Activated naive CD4-positive, alpha-beta T cell treated with anti-CD3 and anti-CD28 coated beads for 36 hours (primary cell): ENCODE results near the gene IPCEF1. TPM values are rescaled to one million over a fixed set of nuclear protein-coding genes. Genes with fewer than 3 reads are reported as not detected.

Experiments used
- CTCF ChIA-PET: fragments of 350-600 bp; sonication (Branson Sonifier 250); formaldehyde crosslinking; loops from one replicate; lab custom pipeline; 2021; ENCODE audit warnings: antibody characterized with exemption; lab: Charles Lee
- DNase-seq: peaks from one replicate; pipeline ENCODE4 v3.0.0-alpha.2; 2020
- H3K27ac Mint-ChIP-seq: one replicate; pipeline ENCODE4 v1.8.0; 2021; ENCODE audit warnings: mild to moderate bottlenecking, mixed read lengths
- H3K27me3 Mint-ChIP-seq: one replicate; pipeline ENCODE4 v1.8.0; 2021; ENCODE audit warnings: low read depth, mixed read lengths
- H3K36me3 Mint-ChIP-seq: one replicate; pipeline ENCODE4 v1.8.0; 2021; ENCODE audit warnings: low read depth, mixed read lengths
- H3K4me1 Mint-ChIP-seq: one replicate; pipeline ENCODE4 v1.8.0; 2021; ENCODE audit warnings: low read depth, mixed read lengths
- H3K4me3 Mint-ChIP-seq: one replicate; pipeline ENCODE4 v1.8.0; 2021; ENCODE audit warnings: mild to moderate bottlenecking, moderate library complexity, mixed read lengths
- H3K9me3 Mint-ChIP-seq: one replicate; pipeline ENCODE4 v1.8.0; 2021; ENCODE audit warnings: mixed read lengths
- intact Hi-C: fragments of 100-400 bp; cut with micrococcal nuclease; formaldehyde crosslinking; loops from one replicate; pipeline ENCODE4 v1.15.1; 2023
- total RNA-seq, 2 experiments: library from RNA; stranded (reverse); gene quantifications; one replicate each; pipeline ENCODE4 v1.2.3, GENCODE V29; 2021

Gene IPCEF1
- total RNA-seq, 2 experiments from 2014 or later, result 24.4 to 25.2 TPM

- H3K9me3 Mint-ChIP-seq, result peaks cover 6% of the 10 kb centered on the region
- intact Hi-C loops, result no loop called here
- H3K27ac Mint-ChIP-seq, result peak overlapping the region; percentile 70
- DNase-seq, result peak; percentile 58
- peaks cover 78% of the 10 kb centered on the region for H3K4me1 Mint-ChIP-seq
- no peaks in the 10 kb centered on the region for H3K27me3 Mint-ChIP-seq
- CTCF ChIA-PET, result no interaction called here
- H3K36me3 Mint-ChIP-seq, result peaks cover 21% of the 10 kb centered on the region
- H3K4me3 Mint-ChIP-seq, result peak overlapping the region; percentile 52
Observed at GRCh38 chr6:154239392-154239791, 117.2 kb downstream of the IPCEF1 start.

DNA sequence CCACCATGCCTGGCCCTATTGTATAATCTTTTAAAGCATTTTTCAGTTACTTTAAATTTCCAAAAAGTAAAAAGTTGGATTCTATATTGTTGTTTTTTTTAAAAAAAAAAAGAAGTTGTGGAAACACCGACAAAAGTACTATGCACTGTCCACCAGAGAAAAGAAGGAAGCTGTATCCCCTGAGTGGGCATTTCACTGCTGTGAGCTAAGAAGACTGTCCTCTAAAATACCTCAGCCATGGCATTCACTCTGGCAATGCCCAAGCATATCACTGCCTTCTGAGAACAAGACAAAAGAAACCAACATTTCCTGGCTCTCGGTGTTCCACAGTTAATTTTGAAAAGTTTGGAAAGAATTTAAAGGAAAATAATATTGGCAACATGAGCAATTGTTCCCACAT is 117.8 kb downstream of the IPCEF1 start:
- H3K4me1 Mint-ChIP-seq, result peaks cover 80% of the 10 kb centered on the region
- no peak for DNase-seq
- H3K4me3 Mint-ChIP-seq, result peak overlapping the region; percentile 14
- intact Hi-C loops, result no loop called here
- peak overlapping the region; percentile 70 for H3K27ac Mint-ChIP-seq
- H3K27me3 Mint-ChIP-seq, result no peaks in the 10 kb centered on the region
- CTCF ChIA-PET, result interaction anchor here (0.7 kb wide), 1 partner anchor 8 kb away, joined by 3 read pairs; no protein-coding TSS in a partner anchor
- H3K9me3 Mint-ChIP-seq, result peaks cover 6% of the 10 kb centered on the region
- H3K36me3 Mint-ChIP-seq, result peaks cover 20% of the 10 kb centered on the region

- CTCF ChIA-PET, result interaction anchor here (1.2 to 1.8 kb wide), 3 partner anchors 9 to 79 kb away, joined by 3 to 5 read pairs (median 4); no protein-coding TSS in a partner anchor
- DNase-seq, result no peak
- H3K27me3 Mint-ChIP-seq, result no peaks in the 10 kb centered on the region
- no peaks in the 10 kb centered on the region for H3K9me3 Mint-ChIP-seq
- peaks cover 75% of the 10 kb centered on the region for H3K4me1 Mint-ChIP-seq
- H3K27ac Mint-ChIP-seq, result no peak overlapping the region
- intact Hi-C loops, result no loop called here
- peaks cover 4% of the 10 kb centered on the region for H3K36me3 Mint-ChIP-seq
- no peak overlapping the region for H3K4me3 Mint-ChIP-seq
Observed at GRCh38 chr6:154236646-154237301, 119.8 kb downstream of the IPCEF1 start.

DNA sequence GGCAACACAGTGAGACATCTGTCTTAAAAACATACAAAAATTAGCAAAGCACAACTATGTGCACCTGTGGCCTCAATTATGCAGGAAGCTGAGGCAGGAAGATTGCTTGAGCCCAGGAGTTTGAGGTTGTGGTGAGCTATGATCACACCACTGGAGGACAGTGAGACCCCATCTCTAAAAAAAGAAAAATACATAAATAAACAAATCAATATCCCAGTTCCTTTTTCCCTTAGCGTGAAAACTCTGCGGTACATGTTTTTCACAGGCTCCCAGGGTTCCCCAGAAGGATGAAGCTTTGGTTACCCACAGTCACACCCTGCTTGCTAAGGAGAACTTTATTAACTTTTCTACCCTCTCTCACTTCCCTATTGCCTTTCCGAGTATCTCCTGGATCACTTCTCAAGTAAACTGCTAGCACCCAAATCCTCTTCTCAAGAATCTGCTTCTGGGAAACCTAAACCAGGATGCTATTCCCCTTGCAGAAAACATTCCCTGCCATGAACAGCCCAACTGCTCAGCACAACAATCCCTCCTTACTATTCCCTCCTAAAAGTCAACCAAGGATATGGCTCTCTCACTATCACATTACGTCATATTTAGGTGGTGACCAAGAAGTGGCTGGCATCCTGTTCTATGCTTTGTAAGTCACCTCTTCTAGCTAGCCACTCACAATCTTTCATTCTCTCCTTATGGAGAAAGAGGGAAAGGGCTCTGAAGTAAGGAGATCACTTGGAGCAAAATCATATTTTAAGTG is 122.4 kb downstream of the IPCEF1 start:
- Mint-ChIP-seq H3K4me3 (peak overlapping the region; percentile 37), H3K36me3 (peaks cover 3% of the 10 kb centered on the region), H3K9me3 (no peaks in the 10 kb centered on the region), H3K27me3 (no peaks in the 10 kb centered on the region), H3K4me1 (peaks cover 76% of the 10 kb centered on the region), H3K27ac (peak overlapping the region; percentile 82)
- DNase-seq, result no peak
- intact Hi-C loops, result no loop called here
- CTCF ChIA-PET, result interaction anchor here (0.6 to 3.3 kb wide), 7 partner anchors 10 to 129 kb away, joined by 3 to 19 read pairs (median 14); no protein-coding TSS in a partner anchor

DNA sequence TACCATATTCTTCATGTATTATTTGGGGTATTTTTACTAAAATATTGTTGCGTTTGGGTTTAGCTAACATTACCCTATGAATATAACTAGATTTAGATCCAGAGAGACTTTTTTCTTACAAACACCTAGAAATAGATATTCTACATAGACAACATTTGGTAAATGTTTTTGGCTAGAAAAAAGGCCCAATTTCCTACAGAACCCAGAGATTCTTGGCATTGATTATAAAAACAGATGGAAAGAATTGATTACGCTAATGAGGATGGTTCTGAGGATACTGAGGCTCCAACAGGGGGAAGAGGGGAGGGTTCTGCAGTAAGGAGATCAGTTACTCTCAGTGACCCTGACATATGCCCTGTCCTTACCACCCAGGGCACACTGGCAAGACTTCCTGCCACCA is 123.2 kb downstream of the IPCEF1 start:
- no peaks in the 10 kb centered on the region for H3K27me3 Mint-ChIP-seq
- peaks cover 77% of the 10 kb centered on the region for H3K4me1 Mint-ChIP-seq
- CTCF ChIA-PET, result interaction anchor here (1.1 to 3.3 kb wide), 9 partner anchors 8 to 130 kb away, joined by 3 to 19 read pairs (median 11); no protein-coding TSS in a partner anchor
- H3K4me3 Mint-ChIP-seq, result peak overlapping the region; percentile 37
- peak overlapping the region; percentile 82 for H3K27ac Mint-ChIP-seq
- H3K9me3 Mint-ChIP-seq, result no peaks in the 10 kb centered on the region
- no peak for DNase-seq
- intact Hi-C loops, result no loop called here
- peaks cover 3% of the 10 kb centered on the region for H3K36me3 Mint-ChIP-seq

DNA sequence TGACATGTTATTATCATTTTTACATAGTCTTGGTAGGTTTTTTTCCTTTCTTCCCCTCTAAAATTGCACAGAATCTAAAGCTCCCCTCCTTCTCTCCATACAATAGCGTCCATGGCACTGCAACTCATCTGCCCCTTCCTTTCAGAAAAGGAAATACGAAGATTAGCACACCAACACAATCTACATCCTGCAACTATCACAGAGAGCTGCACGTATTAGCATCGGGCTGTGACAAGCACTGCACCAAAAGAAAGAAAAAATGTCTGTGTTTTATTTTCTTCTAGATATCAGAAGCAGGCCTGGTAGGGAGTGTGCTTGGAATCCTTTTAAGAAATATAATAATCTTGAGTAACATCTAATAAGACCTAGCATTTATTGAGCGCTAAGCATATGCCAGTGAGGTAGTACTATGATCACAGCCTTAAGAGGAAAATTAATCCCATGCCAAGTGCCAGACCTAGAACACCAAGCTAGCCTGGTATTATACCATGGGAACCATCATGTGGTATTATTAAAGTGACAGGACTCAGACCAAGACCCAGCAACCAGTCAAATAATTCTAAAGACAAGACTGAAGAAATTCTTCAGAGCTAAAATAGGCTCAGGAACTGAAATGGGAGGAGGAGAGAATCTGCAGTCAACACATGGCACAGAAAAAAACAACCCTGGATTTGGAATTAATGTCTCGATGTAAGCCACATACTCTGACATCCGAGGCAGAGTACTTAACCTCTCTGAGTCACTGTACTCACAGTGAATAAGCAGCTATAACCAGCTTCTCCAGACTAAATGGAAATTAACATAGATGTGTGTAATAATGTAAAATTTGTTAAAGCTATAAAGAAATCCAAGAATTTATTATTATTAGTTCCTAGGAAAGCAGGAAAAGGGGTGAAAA is 124.3 kb downstream of the IPCEF1 start:
- intact Hi-C loops, result loop anchor here (1.0 kb wide), 1 partner anchor 8 kb away; no protein-coding TSS in a partner anchor
- H3K27ac Mint-ChIP-seq, result peak overlapping the region; percentile 73
- peaks cover 81% of the 10 kb centered on the region for H3K4me1 Mint-ChIP-seq
- H3K36me3 Mint-ChIP-seq, result peaks cover 3% of the 10 kb centered on the region
- H3K27me3 Mint-ChIP-seq, result no peaks in the 10 kb centered on the region
- peak overlapping the region; percentile 59 for H3K4me3 Mint-ChIP-seq
- no peak for DNase-seq
- CTCF ChIA-PET, result interaction anchor here (0.7 to 3.3 kb wide), 9 partner anchors 9 to 78 kb away, joined by 4 to 19 read pairs (median 11); no protein-coding TSS in a partner anchor
- H3K9me3 Mint-ChIP-seq, result no peaks in the 10 kb centered on the region

GRCh38 chr6:154230910-154231595 is 125.5 kb downstream of the IPCEF1 start:
- peaks cover 77% of the 10 kb centered on the region for H3K4me1 Mint-ChIP-seq
- peaks cover 6% of the 10 kb centered on the region for H3K36me3 Mint-ChIP-seq
- intact Hi-C loops, result loop anchor here (1.0 to 2.0 kb wide), 2 partner anchors 16 to 70 kb away; no protein-coding TSS in a partner anchor
- DNase-seq, result no peak
- H3K9me3 Mint-ChIP-seq, result no peaks in the 10 kb centered on the region
- H3K4me3 Mint-ChIP-seq, result peak overlapping the region; percentile 59
- peak overlapping the region; percentile 73 for H3K27ac Mint-ChIP-seq
- CTCF ChIA-PET, result interaction anchor here (2.4 to 3.0 kb wide), 2 partner anchors 73 to 74 kb away, joined by 8 to 11 read pairs; no protein-coding TSS in a partner anchor
- H3K27me3 Mint-ChIP-seq, result no peaks in the 10 kb centered on the region

GRCh38 chr6:154230393-154230792 is 126.2 kb downstream of the IPCEF1 start:
- Mint-ChIP-seq H3K36me3 (peaks cover 5% of the 10 kb centered on the region), H3K9me3 (no peaks in the 10 kb centered on the region), H3K27ac (peak overlapping the region; percentile 86), H3K4me3 (peak overlapping the region; percentile 66), H3K27me3 (no peaks in the 10 kb centered on the region), H3K4me1 (peaks cover 78% of the 10 kb centered on the region)
- intact Hi-C loops, result loop anchor here (1.0 to 2.0 kb wide), 2 partner anchors 16 to 69 kb away; no protein-coding TSS in a partner anchor
- CTCF ChIA-PET, result interaction anchor here (1.0 to 2.4 kb wide), 3 partner anchors 9 to 73 kb away, joined by 4 to 8 read pairs (median 4); no protein-coding TSS in a partner anchor
- no peak for DNase-seq

- H3K27me3 Mint-ChIP-seq, result no peaks in the 10 kb centered on the region
Observed at GRCh38 chr6:154229786-154230185, 126.8 kb downstream of the IPCEF1 start.

GRCh38 chr6:154228521-154228905 is 128.1 kb downstream of the IPCEF1 start:
- intact Hi-C loops, result loop anchor here (1.0 to 2.0 kb wide), 2 partner anchors 9 to 32 kb away; no protein-coding TSS in a partner anchor
- Mint-ChIP-seq H3K27ac (peak overlapping the region; percentile 42), H3K9me3 (no peaks in the 10 kb centered on the region), H3K4me1 (peaks cover 80% of the 10 kb centered on the region), H3K27me3 (no peaks in the 10 kb centered on the region), H3K4me3 (no peak overlapping the region), H3K36me3 (peaks cover 5% of the 10 kb centered on the region)
- CTCF ChIA-PET, result interaction anchor here (0.6 to 2.4 kb wide), 2 partner anchors 71 to 1995 kb away, joined by 4 to 8 read pairs; no protein-coding TSS in a partner anchor
- peak; percentile 41 for DNase-seq

More at GRCh38 chr6:154229786-154230185, 126.8 kb downstream of the IPCEF1 start:
- H3K4me3 Mint-ChIP-seq, result peak overlapping the region; percentile 66
- H3K27ac Mint-ChIP-seq, result peak overlapping the region; percentile 86
- intact Hi-C loops, result loop anchor here (1.0 to 2.0 kb wide), 5 partner anchors 17 to 73 kb away; no protein-coding TSS in a partner anchor
- peak; percentile 84 for DNase-seq
- CTCF ChIA-PET, result interaction anchor here (1.0 to 2.4 kb wide), 3 partner anchors 8 to 73 kb away, joined by 4 to 8 read pairs (median 4); no protein-coding TSS in a partner anchor
- H3K36me3 Mint-ChIP-seq, result peaks cover 5% of the 10 kb centered on the region
- H3K9me3 Mint-ChIP-seq, result no peaks in the 10 kb centered on the region
- peaks cover 81% of the 10 kb centered on the region for H3K4me1 Mint-ChIP-seq
